ENCODE results near the gene RIC8A. TPM values are rescaled to one million over a fixed set of nuclear protein-coding genes. Genes with fewer than 3 reads are reported as not detected.

Gene RIC8A
- polyA plus RNA-seq (2012; rRNA removed): 115 and 127 TPM in 2 replicates
- polyA plus RNA-seq (2012; cell fraction: cytosol; rRNA removed): 57.2 and 79.5 TPM in 2 replicates
- polyA plus RNA-seq (2012; cell fraction: nucleus; rRNA removed): 276 and 279 TPM in 2 replicates

DNA sequence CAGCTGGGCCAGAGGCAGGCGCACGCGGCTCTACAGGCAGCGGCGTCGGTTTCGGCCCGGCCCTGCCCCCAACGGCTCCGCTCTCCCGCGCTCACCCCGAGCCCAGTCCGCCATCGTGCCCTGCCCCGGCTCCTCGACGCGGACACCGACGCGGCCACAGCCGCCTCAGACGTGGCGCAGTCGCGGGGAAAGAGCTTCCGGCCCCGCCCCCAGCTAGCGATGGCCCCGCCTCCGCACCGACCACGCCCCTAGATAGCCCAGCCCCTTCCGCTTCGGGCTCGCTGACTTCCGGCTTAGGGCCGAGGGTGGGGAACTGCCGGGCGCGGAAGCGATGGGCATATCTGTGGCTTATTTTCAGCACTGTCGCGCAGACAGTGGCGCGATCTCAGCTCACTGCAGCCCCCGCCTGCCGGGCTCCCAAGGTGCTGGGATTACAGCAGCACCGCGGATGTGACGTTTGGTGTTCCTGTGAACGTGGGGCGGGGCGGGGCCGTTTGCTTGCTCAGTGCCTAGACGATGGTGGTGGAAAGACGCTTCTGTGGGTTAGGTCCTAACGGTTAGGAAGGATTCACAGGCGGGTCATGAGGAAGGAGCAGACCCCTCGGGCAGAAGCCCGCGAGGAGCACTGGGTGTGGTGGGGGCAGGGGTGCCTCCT, at the start of gene RIC8A, which contains the start of gene BET1L:
Gene RIC8A, plus strand, starts transcription at position 501 of the 655 bp plus-strand sequence. CDS start 1,147 bp downstream, outside the sequence.
Gene BET1L, minus strand, starts transcription at position 192 of the 655 bp plus-strand sequence. Its CDS starts 78 bp downstream, at position 114.
- Histone ChIP-seq H3K4me3 (ENCODE audit: low read depth in 2 of 2, low read length in 1 of 2) (peak within 1 kb of the TSS; percentile 78 to 97), H3K9me2 (no peaks in the 10 kb centered on the region), H3K4me2 (peak within 1 kb of the TSS; percentile 92), H3K9ac (peak within 1 kb of the TSS; percentile 99), H3K27ac (ENCODE audit: low read depth in 2 of 2, low read length in 1 of 2) (peak within 1 kb of the TSS; percentile 97 to 99), H3K36me3 (replicated peaks in 1 of 2; ENCODE audit: control insufficient read depth in 1 of 2, insufficient read depth in 2 of 2, low read length in 1 of 2) (peaks cover 45 to 57% of the 10 kb centered on the region in 2 experiments), H3K9me3 (no peaks in the 10 kb centered on the region), H4K20me1 (ENCODE audit: insufficient read depth) (peaks cover 51% of the 10 kb centered on the region), H3K27me3 (ENCODE audit: insufficient read depth) (no peaks in the 10 kb centered on the region), H3K4me1 (ENCODE audit: control insufficient read depth in 1 of 2, insufficient read depth in 2 of 2, low read depth in 1 of 2, low read length in 1 of 2) (peaks cover 15 to 32% of the 10 kb centered on the region in 2 experiments; a peak in 3 of 4 replicates), H2AFZ (ENCODE audit: low read depth) (peak within 1 kb of the TSS; percentile 50; the same call in 1 of the 2 replicates), H3K79me2 (ENCODE audit: insufficient read depth) (peaks cover 82% of the 10 kb centered on the region), H3F3A (replicated peaks; ENCODE audit: insufficient read depth) (peaks cover 11% of the 10 kb centered on the region)
- peak; percentile 98 for DNase-seq
- ChIA-PET CTCF (interaction anchor here (0.8 to 1.0 kb wide), 2 partner anchors 158 to 241 kb away, joined by 4 read pairs; no protein-coding TSS in a partner anchor), POLR2A (interaction anchor here (0.8 to 1.0 kb wide), 5 partner anchors 9 to 241 kb away, joined by 3 to 4 read pairs (median 3); partner anchors contain the start of genes PSMD13 and SIRT3)
- 2% methylated on average over 33 of the region's 63 CpGs for WGBS (ENCODE audit: low lambda C conversion rate)
- TF ChIP-seq TEAD4 (IDR thresholded peaks at IDR 0.05; ENCODE audit: borderline replicate concordance, insufficient read depth) (no peak), SMC3 (IDR thresholded peaks at IDR 0.05; ENCODE audit: low read depth, low read length) (no peak), CHD2 (IDR thresholded peaks at IDR 0.05; ENCODE audit: low read length, partially characterized antibody) (no peak), NRF1 (IDR thresholded peaks at IDR 0.05; ENCODE audit: low read depth, low read length) (peak; percentile 42), EZH2phosphoT487 (IDR thresholded peaks at IDR 0.05; ENCODE audit: borderline replicate concordance, low read depth) (no peak), FOSL2 (IDR thresholded peaks at IDR 0.05; ENCODE audit: borderline replicate concordance, low read depth) (no peak), RXRA (IDR thresholded peaks at IDR 0.05; ENCODE audit: borderline replicate concordance, low read depth) (no peak), YY1 (IDR thresholded peaks at IDR 0.05; ENCODE audit: low read depth) (0 out of 2 replicates have a peak, but pooled peaks have one; percentile 58), MXI1 (IDR thresholded peaks at IDR 0.05; ENCODE audit: low read depth, low read length) (peak; percentile 87), EP300 (IDR thresholded peaks at IDR 0.05; ENCODE audit: borderline replicate concordance in 1 of 2, low read depth in 1 of 2, low read length in 1 of 2) (no peak), GABPA (IDR thresholded peaks at IDR 0.05; ENCODE audit: low read depth) (peak; percentile 88), MEF2A (IDR thresholded peaks at IDR 0.05; ENCODE audit: borderline replicate concordance, low read depth) (no peak), NFIC (IDR thresholded peaks at IDR 0.05; ENCODE audit: borderline replicate concordance) (no peak), GATA2 (CRISPR knock-in tag; IDR thresholded peaks at IDR 0.05) (no peak), RAD21 (IDR thresholded peaks at IDR 0.05; ENCODE audit: low read length) (no peak), TAF1 (IDR thresholded peaks at IDR 0.05; ENCODE audit: borderline replicate concordance, low read depth, low read length) (peak; percentile 70), FOXJ3 (CRISPR knock-in tag; IDR thresholded peaks at IDR 0.05) (no peak), ELF1 (IDR thresholded peaks at IDR 0.05) (peak; percentile 88), POLR2AphosphoS5 (IDR thresholded peaks at IDR 0.05; ENCODE audit: low read depth, low read length) (peak; percentile 92), TCF12 (IDR thresholded peaks at IDR 0.05) (no peak), SIN3A (IDR thresholded peaks at IDR 0.05; ENCODE audit: borderline replicate concordance, low read depth, low read length) (peak; percentile 67; the same call in 1 of the 2 replicates), FOXM1 (IDR thresholded peaks at IDR 0.05; ENCODE audit: low read depth) (no peak)
- TF ChIP-seq, protein P1, sequence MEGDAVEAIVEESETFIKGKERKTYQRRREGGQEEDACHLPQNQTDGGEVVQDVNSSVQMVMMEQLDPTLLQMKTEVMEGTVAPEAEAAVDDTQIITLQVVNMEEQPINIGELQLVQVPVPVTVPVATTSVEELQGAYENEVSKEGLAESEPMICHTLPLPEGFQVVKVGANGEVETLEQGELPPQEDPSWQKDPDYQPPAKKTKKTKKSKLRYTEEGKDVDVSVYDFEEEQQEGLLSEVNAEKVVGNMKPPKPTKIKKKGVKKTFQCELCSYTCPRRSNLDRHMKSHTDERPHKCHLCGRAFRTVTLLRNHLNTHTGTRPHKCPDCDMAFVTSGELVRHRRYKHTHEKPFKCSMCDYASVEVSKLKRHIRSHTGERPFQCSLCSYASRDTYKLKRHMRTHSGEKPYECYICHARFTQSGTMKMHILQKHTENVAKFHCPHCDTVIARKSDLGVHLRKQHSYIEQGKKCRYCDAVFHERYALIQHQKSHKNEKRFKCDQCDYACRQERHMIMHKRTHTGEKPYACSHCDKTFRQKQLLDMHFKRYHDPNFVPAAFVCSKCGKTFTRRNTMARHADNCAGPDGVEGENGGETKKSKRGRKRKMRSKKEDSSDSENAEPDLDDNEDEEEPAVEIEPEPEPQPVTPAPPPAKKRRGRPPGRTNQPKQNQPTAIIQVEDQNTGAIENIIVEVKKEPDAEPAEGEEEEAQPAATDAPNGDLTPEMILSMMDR (IDR thresholded peaks at IDR 0.05): no peak
- TF ChIP-seq, protein P2, sequence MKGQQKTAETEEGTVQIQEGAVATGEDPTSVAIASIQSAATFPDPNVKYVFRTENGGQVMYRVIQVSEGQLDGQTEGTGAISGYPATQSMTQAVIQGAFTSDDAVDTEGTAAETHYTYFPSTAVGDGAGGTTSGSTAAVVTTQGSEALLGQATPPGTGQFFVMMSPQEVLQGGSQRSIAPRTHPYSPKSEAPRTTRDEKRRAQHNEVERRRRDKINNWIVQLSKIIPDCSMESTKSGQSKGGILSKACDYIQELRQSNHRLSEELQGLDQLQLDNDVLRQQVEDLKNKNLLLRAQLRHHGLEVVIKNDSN (IDR thresholded peaks at IDR 0.05; ENCODE audit: borderline replicate concordance, low read depth): no peak
- TF ChIP-seq, protein P3, sequence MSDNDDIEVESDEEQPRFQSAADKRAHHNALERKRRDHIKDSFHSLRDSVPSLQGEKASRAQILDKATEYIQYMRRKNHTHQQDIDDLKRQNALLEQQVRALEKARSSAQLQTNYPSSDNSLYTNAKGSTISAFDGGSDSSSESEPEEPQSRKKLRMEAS (IDR thresholded peaks at IDR 0.05; ENCODE audit: low read depth): peak; percentile 70
- TF ChIP-seq, protein P4, sequence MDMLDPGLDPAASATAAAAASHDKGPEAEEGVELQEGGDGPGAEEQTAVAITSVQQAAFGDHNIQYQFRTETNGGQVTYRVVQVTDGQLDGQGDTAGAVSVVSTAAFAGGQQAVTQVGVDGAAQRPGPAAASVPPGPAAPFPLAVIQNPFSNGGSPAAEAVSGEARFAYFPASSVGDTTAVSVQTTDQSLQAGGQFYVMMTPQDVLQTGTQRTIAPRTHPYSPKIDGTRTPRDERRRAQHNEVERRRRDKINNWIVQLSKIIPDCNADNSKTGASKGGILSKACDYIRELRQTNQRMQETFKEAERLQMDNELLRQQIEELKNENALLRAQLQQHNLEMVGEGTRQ (IDR thresholded peaks at IDR 0.05; ENCODE audit: borderline replicate concordance, low read depth, low read length): no peak
- TF ChIP-seq, protein P5, sequence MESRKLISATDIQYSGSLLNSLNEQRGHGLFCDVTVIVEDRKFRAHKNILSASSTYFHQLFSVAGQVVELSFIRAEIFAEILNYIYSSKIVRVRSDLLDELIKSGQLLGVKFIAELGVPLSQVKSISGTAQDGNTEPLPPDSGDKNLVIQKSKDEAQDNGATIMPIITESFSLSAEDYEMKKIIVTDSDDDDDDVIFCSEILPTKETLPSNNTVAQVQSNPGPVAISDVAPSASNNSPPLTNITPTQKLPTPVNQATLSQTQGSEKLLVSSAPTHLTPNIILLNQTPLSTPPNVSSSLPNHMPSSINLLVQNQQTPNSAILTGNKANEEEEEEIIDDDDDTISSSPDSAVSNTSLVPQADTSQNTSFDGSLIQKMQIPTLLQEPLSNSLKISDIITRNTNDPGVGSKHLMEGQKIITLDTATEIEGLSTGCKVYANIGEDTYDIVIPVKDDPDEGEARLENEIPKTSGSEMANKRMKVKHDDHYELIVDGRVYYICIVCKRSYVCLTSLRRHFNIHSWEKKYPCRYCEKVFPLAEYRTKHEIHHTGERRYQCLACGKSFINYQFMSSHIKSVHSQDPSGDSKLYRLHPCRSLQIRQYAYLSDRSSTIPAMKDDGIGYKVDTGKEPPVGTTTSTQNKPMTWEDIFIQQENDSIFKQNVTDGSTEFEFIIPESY (IDR thresholded peaks at IDR 0.05; ENCODE audit: borderline replicate concordance, low read depth): no peak
